NCI-H2227 (cell line): ENCODE results near the gene CAND1.

Experiments used
- DNase-seq: peaks from one replicate; lab custom pipeline; 2025; ENCODE audit not compliant: unreplicated experiment; lab: John Stamatoyannopoulos, UW

CAND1 gene

DNA sequence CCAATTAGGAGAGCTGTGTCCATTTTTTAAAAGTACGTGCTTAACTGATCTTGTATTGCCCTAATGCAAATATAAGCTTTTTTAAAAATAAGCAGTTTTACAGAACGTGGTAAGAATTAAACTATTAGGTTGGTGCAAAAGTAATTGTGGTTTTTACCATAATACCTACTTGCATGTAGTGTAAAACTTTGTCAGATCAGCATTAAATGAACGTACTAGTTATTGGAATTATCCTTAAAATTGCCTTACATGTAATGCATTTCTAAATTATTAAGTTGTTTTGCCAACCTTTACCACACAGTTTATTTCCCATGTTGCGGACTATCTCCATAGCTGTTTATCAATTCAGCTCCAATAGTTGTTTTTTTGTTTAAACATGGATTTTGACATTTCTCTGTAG, 10.9 kb downstream of the CAND1 start:
- no peak for DNase-seq

DNA sequence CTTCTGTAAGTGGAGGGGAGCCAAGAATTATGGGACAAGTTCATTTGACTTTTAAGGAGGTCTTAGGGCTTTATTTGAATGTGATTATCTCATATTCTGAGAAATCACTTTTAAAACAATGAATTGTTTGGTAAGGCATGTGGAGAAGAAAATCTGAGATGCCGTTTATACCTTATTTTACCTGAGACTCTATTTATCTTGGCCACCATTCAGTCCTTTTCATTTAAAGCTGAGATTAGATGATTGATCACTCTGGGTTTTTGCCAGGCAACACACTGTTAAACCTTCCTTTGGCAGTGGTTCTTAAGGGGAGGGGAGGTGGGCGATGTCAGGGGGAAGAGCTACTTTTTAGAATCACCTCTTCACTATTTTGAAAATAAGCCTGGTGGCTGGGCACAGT, 11.4 kb downstream of the CAND1 start:
- DNase-seq, result no peak

DNA sequence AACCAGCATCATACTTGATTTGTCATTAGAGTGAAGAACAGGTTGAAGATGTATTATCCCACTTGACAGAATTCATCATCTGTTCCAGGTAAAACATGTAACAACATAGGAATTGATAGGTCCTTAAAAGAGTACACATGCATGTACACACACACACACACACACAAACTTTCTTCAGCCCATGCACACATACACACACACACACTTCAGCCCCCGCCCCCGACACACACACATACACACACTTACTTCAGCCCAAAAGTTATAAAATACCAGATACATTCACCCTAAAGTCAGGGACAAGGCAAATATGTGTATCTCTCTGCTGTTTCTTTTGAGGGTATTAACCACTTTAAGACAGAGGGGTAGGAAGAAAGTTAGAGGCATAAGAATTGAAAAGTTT, 15.4 kb downstream of the CAND1 start:
- DNase-seq, result no peak

DNA sequence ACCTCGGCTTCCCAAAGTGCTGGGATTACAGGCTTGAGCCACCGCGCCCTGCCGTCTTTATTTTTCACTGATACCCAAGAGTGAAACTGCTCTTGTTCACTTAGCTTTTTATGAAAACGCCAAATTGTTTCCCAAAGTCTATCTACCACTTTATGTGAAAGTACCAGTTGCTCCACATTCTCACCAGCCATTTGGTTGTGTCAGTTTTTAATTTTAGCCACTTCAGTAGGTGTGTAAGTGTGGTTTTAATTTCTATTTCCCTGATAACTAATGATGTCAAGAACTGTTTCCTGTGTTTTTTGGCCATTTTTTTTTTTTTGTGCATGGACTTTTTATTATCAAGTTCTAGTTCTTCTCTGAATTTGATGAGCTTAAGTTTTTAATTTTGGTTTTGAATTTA, 17.1 kb downstream of the CAND1 start:
- no peak for DNase-seq

DNA sequence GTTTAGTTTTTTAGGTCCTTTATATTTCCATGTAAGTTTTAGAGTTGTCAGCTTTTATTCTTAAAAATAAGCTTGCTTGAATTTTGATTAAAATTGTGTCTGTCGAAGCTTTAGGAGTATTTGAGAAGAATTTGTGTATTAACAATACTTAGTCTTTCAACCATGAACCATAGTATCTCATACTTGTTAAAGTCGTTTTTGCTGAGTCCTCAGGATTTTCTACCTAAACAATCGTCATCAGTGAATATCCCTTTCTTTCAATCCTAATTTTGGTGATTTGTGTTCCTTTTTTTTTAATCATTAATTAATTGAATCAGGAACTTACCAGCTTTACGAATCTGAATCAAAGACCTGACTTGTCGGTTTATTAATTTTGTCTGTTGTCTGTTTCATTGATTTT, 18.2 kb downstream of the CAND1 start:
- DNase-seq, result no peak

DNA sequence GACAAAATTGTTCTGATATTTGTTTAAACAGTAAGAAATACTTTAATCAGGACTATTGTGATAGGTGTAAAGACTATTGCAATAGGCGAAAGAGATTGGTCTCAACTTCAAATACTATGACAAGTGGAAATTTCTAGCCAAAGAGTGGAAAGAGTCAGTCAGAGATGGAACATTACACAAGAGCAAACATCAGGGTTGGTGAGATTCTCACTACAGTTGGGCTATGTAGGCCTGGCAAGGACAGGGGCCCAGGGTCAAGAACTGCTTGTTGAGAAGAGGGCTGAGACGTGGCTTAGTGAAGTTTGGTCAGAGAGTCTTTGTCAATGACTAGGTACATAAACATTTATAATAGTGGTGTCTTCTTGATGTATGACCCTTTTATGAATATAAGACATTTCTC, 19.4 kb downstream of the CAND1 start:
- no peak for DNase-seq

DNA sequence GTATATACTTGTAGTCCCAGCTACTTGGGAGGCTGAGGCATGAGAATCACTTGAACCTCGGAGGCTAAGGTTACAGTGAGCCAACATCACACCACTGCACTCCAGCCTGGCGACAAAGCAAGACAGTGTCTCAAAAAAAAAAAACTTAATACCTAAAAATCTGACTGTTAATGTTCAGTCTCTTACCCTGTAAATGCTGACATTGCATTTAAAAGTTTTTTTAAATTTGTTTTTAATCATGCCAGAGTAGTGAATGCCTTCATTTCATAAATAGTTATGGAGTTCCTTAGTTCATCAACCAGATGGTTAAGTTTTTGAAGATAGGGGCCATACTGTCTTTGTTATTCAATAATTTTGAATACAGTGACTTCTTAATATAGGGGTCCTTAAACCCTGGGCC, 21.2 kb downstream of the CAND1 start:
- no peak for DNase-seq

DNA sequence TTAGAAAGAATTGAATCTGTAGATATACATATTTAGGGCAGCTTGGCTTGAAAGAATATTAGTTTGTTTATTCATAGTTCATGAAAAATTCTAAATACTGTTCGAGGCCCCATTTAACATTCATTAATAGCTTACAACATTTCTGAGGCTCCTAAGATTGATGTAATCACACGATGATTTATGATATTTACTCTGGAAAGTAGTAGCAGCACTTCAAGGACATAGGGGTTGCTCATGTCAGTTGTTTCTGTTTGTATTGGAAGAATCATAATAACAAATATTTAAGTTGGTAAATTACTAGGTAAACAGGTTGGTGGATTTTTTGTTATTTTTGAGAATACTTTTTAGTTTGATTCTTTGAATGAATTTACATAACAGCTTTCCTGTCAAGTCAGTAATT, 30.4 kb downstream of the CAND1 start:
- no peak for DNase-seq

DNA sequence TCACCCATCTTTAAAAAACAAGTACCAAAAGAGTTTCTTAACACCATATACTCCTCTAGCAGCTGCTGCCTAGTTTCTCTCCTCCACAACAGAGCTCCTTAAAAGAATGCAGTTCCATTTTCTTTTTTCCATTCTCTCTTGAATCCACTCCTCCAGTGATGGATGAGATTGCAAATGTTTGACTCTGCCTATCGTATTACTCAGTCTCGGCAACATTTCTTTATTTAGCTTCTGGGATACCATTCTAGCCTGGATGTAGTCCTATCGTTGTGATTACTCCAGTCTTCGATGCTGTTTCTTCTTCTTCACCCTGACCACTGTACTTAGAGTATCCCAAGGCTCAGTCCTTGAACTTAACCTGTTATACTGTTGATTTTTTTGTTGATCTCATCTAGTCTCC, 30.8 kb downstream of the CAND1 start:
- no peak for DNase-seq

DNA sequence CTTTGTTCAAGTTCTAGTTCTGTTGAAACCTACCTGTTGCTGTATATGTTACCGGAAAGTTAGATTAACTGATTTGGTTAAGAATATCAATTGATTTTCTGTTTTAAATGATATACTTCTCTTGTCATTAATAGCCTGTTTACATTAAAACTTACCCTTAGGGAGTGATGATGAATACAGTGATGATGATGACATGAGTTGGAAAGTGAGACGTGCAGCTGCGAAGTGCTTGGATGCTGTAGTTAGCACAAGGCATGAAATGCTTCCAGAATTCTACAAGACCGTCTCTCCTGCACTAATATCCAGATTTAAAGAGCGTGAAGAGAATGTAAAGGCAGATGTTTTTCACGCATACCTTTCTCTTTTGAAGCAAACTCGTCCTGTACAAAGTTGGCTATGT, 33.0 kb downstream of the CAND1 start:
- DNase-seq, result no peak

DNA sequence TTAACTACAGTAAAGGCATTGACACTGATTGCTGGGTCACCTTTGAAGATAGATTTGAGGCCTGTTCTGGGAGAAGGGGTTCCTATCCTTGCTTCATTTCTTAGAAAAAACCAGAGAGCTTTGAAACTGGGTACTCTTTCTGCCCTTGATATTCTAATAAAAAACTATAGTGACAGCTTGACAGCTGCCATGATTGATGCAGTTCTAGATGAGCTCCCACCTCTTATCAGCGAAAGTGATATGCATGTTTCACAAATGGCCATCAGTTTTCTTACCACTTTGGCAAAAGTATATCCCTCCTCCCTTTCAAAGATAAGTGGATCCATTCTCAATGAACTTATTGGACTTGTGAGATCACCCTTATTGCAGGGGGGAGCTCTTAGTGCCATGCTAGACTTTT, 36.4 kb downstream of the CAND1 start:
- DNase-seq, result no peak

DNA sequence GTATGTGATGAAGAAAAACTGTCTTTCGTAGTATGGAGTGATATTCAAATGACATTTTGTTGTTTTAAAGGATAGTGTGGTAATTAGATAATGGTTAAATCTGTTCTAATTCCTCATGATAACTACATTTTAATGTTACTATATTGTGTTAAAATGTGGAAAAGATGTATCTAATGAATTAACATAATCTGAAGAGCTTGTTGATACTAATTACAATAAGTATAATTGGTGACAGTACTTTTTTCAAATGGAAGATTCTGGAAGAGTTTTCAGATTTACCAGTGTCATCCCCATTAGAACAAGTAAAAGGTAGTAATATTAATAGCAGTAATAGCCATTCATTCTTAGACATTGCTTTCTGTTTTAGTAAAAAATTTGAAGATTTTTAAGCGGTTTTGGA, 37.6 kb downstream of the CAND1 start:
- DNase-seq, result no peak

DNA sequence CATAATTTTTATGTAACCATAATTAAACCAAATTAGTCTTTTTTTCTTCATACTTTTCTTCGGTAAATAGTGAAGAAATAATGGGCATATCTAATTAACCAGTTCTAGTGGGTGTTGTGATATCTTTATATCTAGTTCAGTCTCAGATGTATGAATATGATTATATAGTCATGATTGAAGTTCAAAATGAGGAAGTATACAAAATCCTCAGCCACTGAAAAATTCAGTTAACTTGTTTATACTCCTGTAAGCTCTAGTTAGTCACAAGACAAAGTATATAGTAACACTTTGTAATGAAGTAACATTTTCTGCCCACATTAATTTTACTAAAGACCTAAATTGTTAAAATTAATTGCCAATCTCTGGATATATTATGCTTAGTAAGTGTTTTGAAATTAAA, 46.5 kb downstream of the CAND1 start:
- DNase-seq, result no peak

DNA sequence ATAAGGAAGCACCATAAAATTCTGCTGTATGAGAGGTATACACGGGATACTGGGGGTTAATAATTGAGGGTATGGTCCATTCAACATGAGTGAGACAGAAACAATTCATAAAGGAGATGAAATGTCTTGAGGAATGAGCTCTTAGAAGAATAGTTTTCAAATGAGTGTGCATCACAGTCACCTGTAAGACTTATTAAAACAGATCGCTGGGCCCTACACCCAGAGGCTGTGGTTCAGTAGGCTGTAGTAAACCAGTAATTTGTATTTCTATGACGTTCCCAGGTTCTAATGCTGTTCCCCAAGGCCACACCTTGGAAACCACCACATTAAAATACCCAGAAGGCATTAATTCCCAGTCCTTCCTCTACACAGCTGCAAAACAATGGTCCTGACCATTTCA, 49.6 kb downstream of the CAND1 start:
- no peak for DNase-seq

DNA sequence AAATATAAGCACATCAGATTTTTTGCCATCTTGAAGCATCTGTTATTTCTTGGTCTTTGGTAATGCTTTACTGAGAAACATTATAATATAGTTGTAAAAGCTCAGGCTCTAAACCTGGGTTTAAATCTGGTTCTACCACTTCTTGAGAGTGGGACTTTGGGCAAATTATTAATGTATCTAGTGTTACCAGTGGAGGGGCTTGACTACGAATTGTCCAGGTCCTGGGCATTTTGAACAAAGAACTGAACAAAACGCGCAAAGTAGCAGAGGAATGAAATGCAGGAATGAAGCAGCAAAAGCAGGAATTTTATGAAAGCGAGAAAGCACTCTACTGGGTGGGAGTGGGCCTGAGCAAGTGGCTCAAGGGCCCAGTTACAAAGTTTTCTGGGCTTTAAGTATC, 50.8 kb downstream of the CAND1 start:
- DNase-seq, result no peak

DNA sequence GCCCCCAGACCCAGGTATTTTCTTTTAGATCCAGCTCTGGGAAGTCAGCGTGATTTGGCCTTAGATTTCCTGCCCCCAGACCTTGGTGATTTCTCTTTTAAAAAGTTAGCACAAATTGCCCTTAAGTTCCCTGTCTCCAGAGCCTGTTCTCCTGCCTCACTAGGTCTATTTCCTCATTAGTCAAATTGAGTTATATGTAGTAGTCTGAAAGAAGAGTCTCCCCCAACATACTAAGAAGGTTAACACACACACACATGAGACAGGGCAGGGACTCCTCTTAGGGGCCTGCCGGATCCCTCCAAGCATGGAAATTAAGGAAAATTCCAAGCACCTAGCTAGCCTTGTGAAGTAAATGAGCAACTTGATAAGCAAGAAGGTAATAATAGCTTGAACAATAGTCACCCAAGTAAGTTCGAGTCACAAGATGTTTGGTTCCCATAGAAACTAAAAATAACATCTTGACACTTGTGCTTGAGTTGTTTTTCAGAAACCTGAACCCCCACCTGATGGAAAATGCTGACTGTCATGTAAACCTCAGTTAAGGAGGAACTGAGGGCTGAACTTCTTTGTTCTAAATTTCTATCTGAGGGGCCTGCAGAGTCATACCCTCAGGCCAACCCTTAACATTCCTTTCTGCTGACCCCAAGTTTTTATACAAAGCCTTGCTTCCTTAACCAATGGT, 51.6 kb downstream of the CAND1 start:
- no peak for DNase-seq

DNA sequence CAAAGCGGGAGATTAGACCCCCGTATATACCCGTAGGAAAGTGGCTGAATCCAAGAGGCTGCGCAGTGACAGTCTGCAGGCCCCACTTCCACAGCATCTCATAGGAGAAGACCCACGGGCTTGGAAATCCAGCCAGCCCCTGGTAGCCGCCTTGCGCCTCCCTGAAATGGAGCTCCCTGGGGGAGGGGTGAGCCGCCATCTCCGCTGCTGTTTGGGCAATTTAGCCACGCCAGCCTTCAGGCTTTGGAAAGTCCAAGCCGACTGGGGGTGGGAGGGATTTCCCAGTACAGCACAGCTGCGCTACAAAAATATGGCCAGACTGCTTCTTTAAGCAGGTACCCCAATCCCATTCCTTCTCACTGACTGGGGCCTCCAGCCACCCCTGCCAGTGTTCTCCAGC, 53.4 kb downstream of the CAND1 start:
- DNase-seq, result no peak

DNA sequence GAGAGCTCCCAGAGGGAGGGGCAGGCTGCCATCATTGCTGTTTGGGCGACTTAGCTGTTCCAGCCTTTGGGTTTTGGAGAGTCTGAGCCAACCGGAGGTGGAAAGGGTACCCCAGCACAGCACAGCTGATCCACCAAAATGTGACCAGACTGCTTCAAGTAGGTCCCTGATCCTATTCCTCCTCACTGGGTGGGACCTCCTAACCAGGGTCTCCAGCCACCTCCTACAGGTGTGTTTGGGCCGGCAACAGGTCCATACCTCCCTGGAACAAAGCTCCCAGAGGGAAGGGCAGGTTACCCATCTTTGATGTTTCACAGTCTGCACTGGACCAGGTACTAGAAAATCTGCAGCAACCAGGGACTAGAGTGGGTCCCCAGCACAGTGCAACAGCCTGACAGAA, 53.8 kb downstream of the CAND1 start:
- no peak for DNase-seq

DNA sequence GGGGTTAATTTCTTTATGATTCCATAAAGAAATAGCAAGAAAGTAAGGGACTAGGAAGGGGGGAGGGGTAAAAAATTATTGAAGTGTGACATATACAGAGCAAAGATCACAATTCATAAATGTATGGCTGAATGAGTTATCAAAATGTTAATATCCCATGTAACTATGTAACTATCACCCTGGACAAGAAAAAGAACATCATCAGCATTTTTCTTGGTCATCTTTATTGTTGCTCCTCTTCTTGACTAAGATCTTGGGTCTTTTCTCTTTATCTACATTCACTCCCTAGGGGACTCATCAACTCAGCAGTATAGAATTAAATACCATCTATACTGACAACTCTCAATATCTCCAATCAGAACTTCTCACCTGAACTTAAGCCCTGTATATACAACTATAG, 57.5 kb downstream of the CAND1 start:
- no peak for DNase-seq

DNA sequence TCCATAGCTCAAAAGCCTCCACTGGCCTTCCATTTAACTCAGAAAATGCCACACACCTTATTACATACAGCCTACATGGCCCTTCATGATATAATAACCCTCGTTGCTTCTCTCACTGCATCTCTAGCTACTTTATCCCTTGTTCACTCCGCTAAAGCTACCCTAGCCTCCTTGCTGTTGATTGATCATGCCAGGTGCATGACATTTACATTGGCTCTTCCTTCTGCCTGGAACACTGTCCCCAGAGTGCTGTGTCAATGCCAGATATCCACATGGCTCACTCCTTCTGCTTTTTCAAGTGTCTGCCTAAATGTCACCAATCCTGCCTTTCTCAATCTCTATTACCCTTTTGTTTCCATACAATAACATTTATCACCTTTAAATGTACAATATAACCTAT, 58.3 kb downstream of the CAND1 start:
- no peak for DNase-seq

DNA sequence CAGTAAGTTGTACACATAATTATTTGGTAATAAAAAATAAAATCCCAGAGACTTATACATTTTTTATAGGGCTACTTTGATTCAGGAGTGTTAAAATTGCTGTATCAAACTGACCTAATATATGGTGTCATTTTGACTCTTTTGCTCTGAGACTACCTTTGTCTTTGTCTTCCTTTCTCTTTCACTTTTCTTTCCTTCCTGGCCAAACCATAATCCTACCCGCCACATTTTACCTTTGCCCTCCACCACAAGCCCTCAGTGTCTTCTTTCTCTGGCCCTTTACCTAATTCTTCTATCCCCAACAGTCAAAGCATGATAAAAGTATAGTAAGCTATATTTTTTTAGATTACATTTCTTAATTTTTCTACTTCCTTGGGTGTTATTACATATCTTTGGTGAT, 62.0 kb downstream of the CAND1 start:
- no peak for DNase-seq

DNA sequence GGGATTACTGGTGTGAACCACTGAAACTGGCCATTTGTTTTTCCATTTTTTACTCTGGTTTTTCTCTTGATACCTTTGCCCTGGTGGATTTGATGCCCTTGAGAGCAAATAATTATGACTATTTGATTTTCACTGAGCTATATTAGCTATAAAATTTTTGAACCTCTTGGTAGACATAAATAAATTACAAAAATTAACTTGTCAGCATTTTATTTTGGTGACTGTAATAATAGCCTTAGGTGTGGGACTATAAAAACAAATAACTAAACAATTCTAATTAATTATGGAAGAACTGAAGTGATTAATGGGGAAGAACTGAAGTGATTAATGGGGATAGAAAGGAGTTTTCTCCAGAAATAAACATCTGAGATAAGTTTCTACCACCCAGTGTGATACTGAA, 62.7 kb downstream of the CAND1 start:
- DNase-seq, result no peak

DNA sequence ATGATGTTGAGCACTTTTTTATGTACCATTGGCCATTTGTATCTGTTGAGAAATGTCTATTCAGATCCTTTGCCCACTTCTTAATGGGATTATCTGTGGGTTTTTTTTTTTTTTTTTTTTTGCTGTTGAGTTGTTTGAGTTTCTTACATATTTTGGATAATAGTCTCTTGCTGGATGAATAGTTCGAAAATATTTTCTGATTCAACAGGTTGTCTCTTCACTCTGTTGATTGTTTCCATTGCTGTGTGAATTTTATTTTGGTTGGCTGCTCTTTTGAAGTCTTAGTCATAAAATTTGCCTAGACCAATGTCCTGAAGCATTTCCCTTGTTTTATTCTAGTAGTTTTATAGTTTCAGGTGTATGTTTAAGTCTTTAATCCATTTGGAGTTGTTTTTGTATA, 64.5 kb downstream of the CAND1 start:
- no peak for DNase-seq

DNA sequence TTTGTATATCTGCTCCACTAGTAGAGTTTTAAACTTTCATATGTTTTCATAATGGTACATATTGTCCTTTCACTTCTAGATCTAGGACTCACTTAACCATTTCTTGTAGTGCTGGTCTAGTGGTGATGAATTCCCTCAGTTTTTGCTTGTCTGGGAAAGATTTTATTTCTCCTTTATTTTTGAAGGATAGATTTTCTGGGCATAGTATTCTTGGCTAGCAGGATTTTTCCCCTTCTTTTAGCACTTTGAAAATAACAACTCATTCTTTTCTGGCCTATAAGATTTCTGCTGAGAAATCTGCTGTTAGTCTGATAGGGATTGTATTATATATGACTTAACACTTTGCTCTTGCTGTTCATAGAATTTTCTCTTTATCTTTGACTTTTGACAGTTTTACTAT, 69.3 kb downstream of the CAND1 start:
- no peak for DNase-seq
